ENCODE results near the gene TCF4.

Gene TCF4

GRCh38 chr18:55588111-55588869 lies at the start of gene TCF4:
TCF4 (minus strand) TSS chr18:55588192; CDS start chr18:55587116, 1,076 bp downstream.
- DNase-seq (ENCODE audit: low read depth): no peak

GRCh38 chr18:55637204-55637603 lies 49.2 kb upstream of the TCF4 start:
- no peak for DNase-seq (ENCODE audit: low read depth)

DNA sequence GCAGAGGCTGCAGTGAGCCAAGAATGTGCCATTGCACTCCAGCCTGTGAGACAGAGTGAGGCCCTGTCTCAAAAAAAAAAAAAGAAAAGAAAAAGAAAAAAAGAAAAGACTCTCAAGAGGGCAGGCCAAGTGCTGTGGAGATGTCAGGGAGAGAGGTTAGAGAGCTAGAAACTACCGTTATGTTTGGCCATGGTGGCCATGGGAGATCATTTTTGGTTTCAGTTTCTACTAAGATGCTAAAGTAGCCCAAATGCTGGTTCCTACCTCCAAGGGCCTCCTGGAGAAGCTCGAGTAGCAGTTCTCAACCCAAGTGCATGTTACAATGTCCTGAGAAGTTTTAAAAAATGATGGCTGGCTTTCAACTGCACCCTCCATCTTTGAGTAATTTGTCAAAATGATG lies 47.4 kb upstream of the TCF4 start:
- no peak for DNase-seq (ENCODE audit: low read depth)

GRCh38 chr18:55634545-55634944 lies 46.6 kb upstream of the TCF4 start:
- peak; percentile 4 for DNase-seq (ENCODE audit: low read depth)

DNA sequence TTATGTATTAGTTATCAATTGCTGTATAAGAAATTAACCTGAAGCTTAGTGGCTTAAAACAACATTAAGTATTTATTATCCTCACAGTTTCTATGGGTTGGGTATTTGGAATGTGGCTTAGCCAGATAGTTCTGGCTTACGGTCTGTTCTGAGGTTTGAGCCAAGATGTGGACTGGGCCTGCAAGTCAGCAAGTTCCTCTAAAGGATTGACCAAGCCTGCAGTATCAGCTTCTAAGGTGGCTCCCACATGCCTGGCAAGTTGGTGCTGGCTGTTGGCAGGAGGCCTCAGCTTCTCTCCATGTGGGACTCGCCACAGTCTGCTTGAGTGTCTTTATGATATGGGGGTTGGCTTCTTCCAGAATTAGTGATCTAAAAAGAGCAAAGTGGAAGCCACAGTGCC lies 45.0 kb upstream of the TCF4 start:
- DNase-seq (ENCODE audit: low read depth): no peak

- no peak for DNase-seq (ENCODE audit: low read depth)
Observed at GRCh38 chr18:55629133-55629532, 41.1 kb upstream of the TCF4 start.

DNA sequence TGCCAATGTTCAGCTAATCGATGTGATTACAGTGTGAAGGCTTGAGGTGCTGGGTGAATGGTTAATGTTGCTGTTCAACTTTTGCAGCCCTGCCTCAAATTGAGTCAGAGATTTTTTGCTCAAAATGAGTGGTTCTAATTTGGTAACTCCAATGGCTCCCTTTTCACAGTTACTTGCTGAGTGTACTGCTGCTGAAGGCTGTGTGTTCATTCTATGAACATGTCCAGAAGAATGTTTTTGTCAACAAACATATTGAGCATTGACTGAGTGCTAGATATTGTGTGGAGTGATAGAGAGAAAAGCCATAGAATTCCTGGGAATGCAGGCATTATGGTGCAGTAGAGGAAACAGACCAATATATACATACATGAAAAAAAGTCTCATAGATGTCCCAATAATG lies 39.0 kb upstream of the TCF4 start:
- DNase-seq (ENCODE audit: low read depth): no peak

GRCh38 chr18:55625901-55626300 lies 37.9 kb upstream of the TCF4 start:
- DNase-seq (ENCODE audit: low read depth): no peak

DNA sequence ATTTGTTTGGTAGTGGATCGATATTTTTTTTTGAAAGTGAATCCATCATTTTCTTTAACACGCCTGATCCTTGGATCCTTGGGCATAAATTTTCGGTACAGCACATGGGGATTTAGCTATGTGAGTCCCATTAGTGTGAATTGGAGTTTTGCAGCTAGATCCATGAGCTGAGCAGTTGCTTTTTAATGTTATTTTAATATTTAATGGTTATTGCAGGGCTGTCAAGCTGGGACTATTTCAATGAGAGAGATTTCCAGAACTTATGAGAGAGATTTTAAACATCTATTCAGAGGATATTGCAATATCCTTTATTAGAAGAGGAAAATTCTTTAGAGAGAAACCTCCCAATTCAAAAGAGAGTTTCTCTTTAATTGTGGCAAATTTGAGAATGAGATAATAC lies 35.6 kb upstream of the TCF4 start:
- DNase-seq (ENCODE audit: low read depth): no peak

- DNase-seq (ENCODE audit: low read depth): no peak
Observed at GRCh38 chr18:55610506-55610905, 22.5 kb upstream of the TCF4 start.

DNA sequence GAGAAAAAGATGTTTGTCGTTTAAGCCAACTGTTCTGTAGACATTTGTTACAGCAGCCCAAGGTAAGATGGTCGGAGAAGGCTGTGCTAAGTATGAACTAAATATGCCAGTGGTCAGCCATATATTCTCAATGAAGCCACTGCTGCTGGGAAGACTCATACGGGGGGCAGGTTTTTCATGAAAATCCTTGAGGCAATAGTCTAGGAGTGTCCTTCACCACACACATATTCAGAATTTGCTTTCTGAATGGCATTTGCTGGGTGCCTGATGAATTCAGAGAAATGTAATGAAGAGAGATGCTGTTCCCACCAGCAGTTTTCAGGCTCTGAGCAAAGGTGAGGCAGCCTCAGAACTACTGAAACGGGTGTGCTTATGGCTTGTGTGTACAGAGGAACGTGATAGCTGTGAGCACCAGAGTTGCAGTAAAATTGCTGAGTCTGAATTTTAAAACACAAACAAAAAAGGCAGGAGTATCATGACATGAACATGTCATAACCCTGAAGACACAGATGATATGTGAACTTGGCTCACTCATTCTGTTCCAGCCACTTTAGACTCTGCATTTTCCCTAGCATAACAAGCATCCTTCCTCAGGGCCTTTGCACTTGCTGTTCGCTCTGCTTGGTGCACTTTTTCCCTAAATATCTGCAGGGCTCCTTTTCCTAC lies 21.3 kb upstream of the TCF4 start:
- DNase-seq (ENCODE audit: low read depth): no peak

DNA sequence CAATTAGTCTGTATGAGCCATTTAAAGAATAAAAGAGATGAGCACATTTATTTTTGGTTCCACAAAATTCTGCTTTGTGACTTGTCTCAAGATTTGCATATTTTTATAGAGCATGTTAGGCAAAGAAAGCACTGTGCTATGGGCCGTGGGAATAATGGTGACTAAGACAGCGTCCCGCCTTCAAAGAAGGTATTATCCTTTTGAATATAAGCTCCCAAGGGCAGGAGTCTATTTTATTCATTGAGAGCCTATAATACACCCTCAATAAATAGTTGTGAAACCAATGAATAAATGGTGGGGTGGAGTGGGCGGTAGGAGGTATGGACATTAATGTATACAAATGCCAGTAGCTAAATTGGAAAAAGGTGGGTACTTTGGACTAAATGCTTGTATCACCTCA lies 20.5 kb upstream of the TCF4 start:
- DNase-seq (ENCODE audit: low read depth): no peak

- DNase-seq (ENCODE audit: low read depth): no peak
Observed at GRCh38 chr18:55607773-55608172, 19.8 kb upstream of the TCF4 start.

GRCh38 chr18:55605733-55606338 lies 17.8 kb upstream of the TCF4 start:
- no peak for DNase-seq (ENCODE audit: low read depth)

GRCh38 chr18:55603775-55604174 lies 15.8 kb upstream of the TCF4 start:
- no peak for DNase-seq (ENCODE audit: low read depth)

DNA sequence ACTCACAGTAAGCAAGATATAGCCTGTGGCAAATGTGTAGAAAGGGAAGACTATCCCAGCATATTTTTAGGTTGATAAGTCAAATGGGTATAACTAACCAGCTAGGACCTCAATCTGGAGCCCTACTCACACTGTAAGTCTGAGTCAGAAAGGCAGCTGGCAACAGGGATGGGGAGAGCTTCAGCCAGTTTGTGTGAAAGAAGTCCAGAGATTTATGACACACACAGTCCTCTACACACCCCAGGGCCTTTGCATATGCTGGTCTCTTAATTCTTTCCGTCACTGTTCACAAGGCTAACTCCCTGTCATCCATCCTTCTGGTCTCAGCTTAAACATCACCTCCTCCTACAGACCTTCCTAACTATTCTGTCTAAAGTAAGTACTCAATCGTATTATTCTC lies 5.9 kb upstream of the TCF4 start:
- DNase-seq (ENCODE audit: low read depth): no peak

DNA sequence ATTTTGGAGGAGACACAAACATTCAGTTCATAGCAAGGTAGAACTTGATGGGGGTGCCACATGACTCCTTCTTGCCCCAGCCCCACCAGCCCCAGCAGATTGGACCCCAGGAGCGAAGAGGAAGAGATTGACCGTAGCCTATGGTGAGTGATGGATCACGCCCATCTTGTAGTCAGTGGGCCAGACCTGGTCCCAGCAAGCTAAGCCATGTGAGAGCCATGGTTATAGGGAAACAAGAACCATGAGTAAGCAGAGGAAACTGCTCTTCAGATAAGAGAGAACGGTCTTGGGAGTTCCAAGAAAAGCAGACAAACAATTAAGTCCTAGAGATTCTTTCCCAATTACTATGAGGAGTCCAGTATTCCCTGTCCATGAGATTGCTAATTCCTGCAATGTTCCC lies 4.6 kb upstream of the TCF4 start:
- no peak for DNase-seq (ENCODE audit: low read depth)

DNA sequence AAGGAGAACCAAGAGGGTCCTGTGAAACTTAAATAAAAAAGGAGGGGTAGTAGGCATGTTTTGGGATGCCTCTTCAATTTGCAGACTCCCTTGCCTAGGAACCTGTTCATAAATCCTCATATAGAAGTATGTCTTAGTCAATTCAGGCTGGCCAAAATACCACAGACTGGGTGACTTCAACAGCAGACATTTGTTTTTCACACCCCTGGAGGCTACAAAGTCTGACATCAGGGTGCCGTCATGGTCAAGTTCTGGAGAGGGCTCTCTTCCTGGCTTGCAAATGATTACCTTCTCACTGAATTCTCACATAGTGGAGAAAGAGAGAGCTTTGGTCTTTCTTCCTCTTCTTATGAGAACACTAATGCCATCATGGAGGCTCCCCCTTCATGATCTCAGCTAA lies 4.1 kb upstream of the TCF4 start:
- no peak for DNase-seq (ENCODE audit: low read depth)

- DNase-seq (ENCODE audit: low read depth): peak; percentile 90
Observed at GRCh38 chr18:55589625-55590291, 1.8 kb upstream of the TCF4 start.

GRCh38 chr18:55588870-55589595 lies 1.0 kb upstream of the TCF4 start:
- no peak for DNase-seq (ENCODE audit: low read depth)

DNA sequence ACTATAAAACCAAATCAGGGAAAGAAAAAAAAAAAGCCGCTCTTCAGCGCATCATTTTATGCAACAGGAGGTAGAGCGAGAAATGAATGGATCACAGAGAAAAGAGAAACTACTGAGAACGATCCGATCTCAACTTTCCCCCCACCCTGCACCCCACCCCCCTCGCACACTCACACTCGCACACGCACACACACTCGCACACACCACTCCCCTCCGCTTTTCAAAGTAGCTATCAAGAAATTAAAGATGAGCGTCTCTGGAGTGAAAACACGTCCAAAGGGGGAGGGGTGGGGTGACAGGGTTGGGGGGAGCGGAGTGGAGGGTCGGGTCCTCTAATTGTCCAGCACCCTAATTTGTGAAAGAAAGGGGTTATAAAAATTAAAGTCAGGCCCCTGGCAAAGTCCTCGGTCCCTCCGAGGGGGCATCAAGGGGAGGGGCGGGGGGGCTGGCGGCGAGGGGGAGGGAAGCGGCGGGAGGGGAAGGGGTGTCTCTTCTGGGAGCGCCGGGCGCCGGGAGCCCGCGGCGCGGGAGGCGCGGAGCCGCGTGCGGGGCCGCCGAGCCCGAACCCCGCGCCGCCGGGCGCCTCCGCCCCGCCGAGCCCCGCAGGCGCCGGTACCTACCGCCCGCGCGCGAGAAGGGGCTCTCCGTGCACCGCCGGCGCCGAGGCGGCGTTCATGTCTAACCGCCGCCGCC lies 428 bp downstream of the TCF4 start:
- no peak for DNase-seq (ENCODE audit: low read depth)
